B cell (primary cell): ENCODE data around the gene TTC34. TPM values are rescaled to one million over a fixed set of nuclear protein-coding genes. Genes with fewer than 3 reads are reported as not detected.

Experiments used
- ATAC-seq: fragments of 200-7000 bp; cut with Tn5 transposase; one replicate; pipeline ENCODE4 v1.10.0; 2021; ENCODE audit warnings: low read depth, mild to moderate bottlenecking, moderate number of reproducible peaks, moderate library complexity
- CTCF ChIA-PET: fragments of 350-600 bp; sonication (Branson Sonifier 250); formaldehyde crosslinking; loops from one replicate; lab custom pipeline; 2021; ENCODE audit warnings: antibody characterized with exemption, inconsistent platforms; lab: Charles Lee
- POLR2A ChIA-PET: fragments of 350-600 bp; sonication (Branson Sonifier 250); formaldehyde crosslinking; loops from one replicate; lab custom pipeline; 2021; ENCODE audit warnings: antibody characterized with exemption; lab: Charles Lee
- DNase-seq: peaks from one replicate; pipeline ENCODE4 v3.0.0; 2013
- H2AFZ ChIP-seq: 2 replicates; pipeline ENCODE4 v1.6.1; 2012; ENCODE audit warnings: mild to moderate bottlenecking, low read depth, low read length; ENCODE audit not compliant: insufficient read depth, poor library complexity, severe bottlenecking
- H3K27ac ChIP-seq, 2 donors: 1 replicate in 1 of 2; 2 replicates in 1 of 2; pipeline ENCODE4 v1.5.1; 2012 to 2013; ENCODE audit warnings: low read length in 2 of 2, mild to moderate bottlenecking in 2 of 2, moderate library complexity in 1 of 2
- H3K27me3 ChIP-seq, 4 experiments: fragments of 200-600 bp in 1 of 4; sonication (generic) in 1 of 4; replicated peaks in 1 of 4; 1 replicate in 2 of 4; 2 replicates in 2 of 4; pipeline versions ENCODE4 v1.6.1 to v1.7.0; 2013 to 2016; ENCODE audit warnings: low read length in 3 of 4, mild to moderate bottlenecking in 2 of 4, mixed read lengths in 1 of 4, moderate library complexity in 1 of 4; ENCODE audit not compliant: insufficient read depth in 4 of 4, control insufficient read depth in 3 of 4; ENCODE audit errors: control extremely low read depth in 1 of 4
- H3K36me3 ChIP-seq, 2 experiments: replicated peaks in 1 of 2; 1 replicate in 1 of 2; 2 replicates in 1 of 2; pipeline versions ENCODE4 v1.6.1 to v1.7.1; 2013; ENCODE audit warnings: low read length in 1 of 2; ENCODE audit not compliant: insufficient read depth in 2 of 2, control insufficient read depth in 1 of 2; ENCODE audit errors: control extremely low read depth in 1 of 2, extremely low read depth in 1 of 2
- H3K4me1 ChIP-seq, 2 donors: fragments of 200-600 bp in 1 of 2; sonication (generic) in 1 of 2; 1 replicate in 1 of 2; 2 replicates in 1 of 2; pipeline versions ENCODE4 v1.5.1 to v1.6.1; 2013 to 2017; ENCODE audit warnings: low read length in 2 of 2; ENCODE audit not compliant: control insufficient read depth in 2 of 2, insufficient read depth in 2 of 2
- H3K4me2 ChIP-seq: replicated peaks from 2 replicates; pipeline ENCODE3; 2012; ENCODE audit warnings: mild to moderate bottlenecking, low read depth, low read length; ENCODE audit not compliant: poor library complexity, severe bottlenecking
- H3K4me3 ChIP-seq, 5 experiments: fragments of 200-600 bp in 1 of 5; sonication (generic) in 1 of 5; 1 replicate in 3 of 5; 2 replicates in 2 of 5; pipeline versions ENCODE4 v1.5.1 to v1.7.0; 2011 to 2016; ENCODE audit warnings: low read length in 4 of 5, mild to moderate bottlenecking in 4 of 5, low read depth in 2 of 5, control low read depth in 1 of 5, moderate library complexity in 1 of 5; ENCODE audit not compliant: insufficient read depth in 1 of 5; ENCODE audit errors: control extremely low read depth in 1 of 5, extremely low read depth in 1 of 5
- H3K79me2 ChIP-seq: fragments of 200-600 bp; sonication (generic); one replicate; pipeline ENCODE4 v1.6.0; 2016; ENCODE audit warnings: low read length; ENCODE audit not compliant: control insufficient read depth, insufficient read depth
- H3K9ac ChIP-seq: fragments of 200-600 bp; sonication (generic); 2 replicates; pipeline ENCODE4 v1.6.1; 2017; ENCODE audit warnings: mild to moderate bottlenecking, low read length, moderate library complexity
- H3K9me3 ChIP-seq, 3 donors: one replicate each; pipeline versions ENCODE4 v1.6.1 to v1.7.1; 2013; ENCODE audit warnings: low read length in 2 of 3; ENCODE audit not compliant: control insufficient read depth in 2 of 3, insufficient read depth in 1 of 3; ENCODE audit errors: control extremely low read depth in 1 of 3
- H4K20me1 ChIP-seq: 2 replicates; pipeline ENCODE4 v1.6.0; 2012; ENCODE audit warnings: mild to moderate bottlenecking, low read length; ENCODE audit not compliant: insufficient read depth, control insufficient read depth, poor library complexity, severe bottlenecking
- H3K27ac Mint-ChIP-seq: one replicate; pipeline ENCODE4 v1.8.0; 2021; ENCODE audit warnings: mixed read lengths
- H3K27me3 Mint-ChIP-seq: one replicate; pipeline ENCODE4 v1.8.0; 2021; ENCODE audit warnings: mixed read lengths
- H3K4me1 Mint-ChIP-seq: one replicate; pipeline ENCODE4 v1.8.0; 2021; ENCODE audit warnings: mixed read lengths
- H3K4me3 Mint-ChIP-seq: one replicate; pipeline ENCODE4 v1.8.0; 2021; ENCODE audit warnings: mixed read lengths
- H3K9me3 Mint-ChIP-seq: one replicate; pipeline ENCODE4 v1.8.0; 2022; ENCODE audit warnings: mixed read lengths; ENCODE audit not compliant: insufficient read depth
- EZH2 ChIP-seq: IDR thresholded peaks from 2 replicates; pipeline ENCODE4 v1.6.1; 2012; ENCODE audit warnings: borderline replicate concordance, low read depth, mild to moderate bottlenecking, moderate library complexity, low read length; ENCODE audit not compliant: insufficient read depth, poor library complexity, severe bottlenecking
- whole genome bisulfite sequencing: methylation state at CpG from one replicate; pipeline ENCODE4 v1.1.5; 2013; ENCODE audit warnings: missing lambda C conversion rate; ENCODE audit not compliant: insufficient coverage; 5-methylcytosine and 5-hydroxymethylcytosine counted together
- intact Hi-C: fragments of 100-400 bp; cut with micrococcal nuclease; formaldehyde crosslinking; loops from one replicate; pipeline ENCODE4 v1.10.0; 2022
- polyA plus RNA-seq: library from polyadenylated mRNA; depleted of rRNA; stranded (reverse); fragments of >200 nt; gene quantifications from 2 replicates; pipeline ENCODE4 v1.2.3, GENCODE V29; 2012
- total RNA-seq, 2 donors: library from RNA; stranded (reverse); fragments of 120-200 nt in 1 of 2; gene quantifications; 1 replicate in 1 of 2; 2 replicates in 1 of 2; pipeline versions ENCODE4 v1.2.3 to v1.2.4, GENCODE V29; 2013 to 2022
- TF ChIP-seq, protein P1 (sequence below): fragments of 200-600 bp; IDR thresholded peaks from one replicate; pipeline ENCODE4 v1.8.0; 2022; ENCODE audit warnings: antibody characterized with exemption, mild to moderate bottlenecking

The TTC34 gene
- total and polyA plus RNA-seq, 2 donors (not counting 1 experiment from before 2014, with no cell fraction given) = 2.1 to 8.1 TPM

DNA sequence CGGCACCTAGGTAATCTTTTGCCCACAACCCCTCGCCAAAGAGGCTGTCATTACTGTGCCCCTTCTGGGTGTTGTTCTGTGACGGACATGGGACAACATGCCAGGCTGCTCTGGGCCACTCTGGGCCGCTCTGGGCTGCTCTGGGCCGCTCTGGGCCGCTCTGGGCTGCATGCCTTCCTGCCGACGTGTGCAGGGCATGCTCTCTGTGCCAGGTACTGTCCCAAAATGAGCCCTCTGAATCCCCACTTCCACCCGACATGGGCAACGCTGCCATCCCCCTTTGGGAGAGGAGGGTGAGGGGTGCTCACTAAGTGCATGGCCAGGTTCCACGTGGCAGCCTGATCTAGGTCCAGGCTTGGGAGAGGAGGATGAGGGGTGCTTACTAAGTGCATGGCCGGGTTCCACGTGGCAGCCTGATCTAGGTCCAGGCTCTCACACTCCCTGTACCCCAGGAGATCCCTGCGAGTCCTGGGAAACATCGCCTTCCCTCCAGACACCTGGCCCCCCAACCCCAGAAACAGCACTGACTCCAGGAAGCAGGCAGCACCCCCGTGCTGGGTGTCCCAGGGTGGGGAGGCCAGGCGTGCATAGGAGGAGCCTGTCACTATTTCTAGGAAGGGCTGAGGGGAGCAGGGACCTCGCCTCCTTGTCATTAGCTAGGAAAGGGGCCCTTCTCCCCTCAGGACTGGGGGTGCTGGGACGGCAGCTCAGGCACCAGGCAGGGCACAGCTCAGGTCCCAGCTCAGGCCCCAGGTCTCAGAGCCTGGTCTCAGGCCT lies 16.5 kb downstream of the TTC34 start:
- TF ChIP-seq EZH2 = no peak
- TF ChIP-seq, protein P1, sequence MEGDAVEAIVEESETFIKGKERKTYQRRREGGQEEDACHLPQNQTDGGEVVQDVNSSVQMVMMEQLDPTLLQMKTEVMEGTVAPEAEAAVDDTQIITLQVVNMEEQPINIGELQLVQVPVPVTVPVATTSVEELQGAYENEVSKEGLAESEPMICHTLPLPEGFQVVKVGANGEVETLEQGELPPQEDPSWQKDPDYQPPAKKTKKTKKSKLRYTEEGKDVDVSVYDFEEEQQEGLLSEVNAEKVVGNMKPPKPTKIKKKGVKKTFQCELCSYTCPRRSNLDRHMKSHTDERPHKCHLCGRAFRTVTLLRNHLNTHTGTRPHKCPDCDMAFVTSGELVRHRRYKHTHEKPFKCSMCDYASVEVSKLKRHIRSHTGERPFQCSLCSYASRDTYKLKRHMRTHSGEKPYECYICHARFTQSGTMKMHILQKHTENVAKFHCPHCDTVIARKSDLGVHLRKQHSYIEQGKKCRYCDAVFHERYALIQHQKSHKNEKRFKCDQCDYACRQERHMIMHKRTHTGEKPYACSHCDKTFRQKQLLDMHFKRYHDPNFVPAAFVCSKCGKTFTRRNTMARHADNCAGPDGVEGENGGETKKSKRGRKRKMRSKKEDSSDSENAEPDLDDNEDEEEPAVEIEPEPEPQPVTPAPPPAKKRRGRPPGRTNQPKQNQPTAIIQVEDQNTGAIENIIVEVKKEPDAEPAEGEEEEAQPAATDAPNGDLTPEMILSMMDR = no peak
- Histone ChIP-seq H3K9ac (no peak overlapping the region), H3K4me3 (no peak overlapping the region), H3K27me3 (peaks cover 0 to 25% (median 7%) of the 10 kb centered on the region in 4 experiments), H2AFZ (no peak overlapping the region), H3K4me1 (peaks cover 0 to 3% of the 10 kb centered on the region in 2 donors), H3K9me3 (peaks cover 1 to 23% (median 19%) of the 10 kb centered on the region in 3 donors), H4K20me1 (no peaks in the 10 kb centered on the region), H3K79me2 (no peaks in the 10 kb centered on the region), H3K4me2 (no peak overlapping the region), H3K27ac (no peak overlapping the region), H3K36me3 (no peaks in the 10 kb centered on the region)
- ChIA-PET POLR2A (no interaction called here), CTCF (interaction anchor here (1.0 kb wide), 2 partner anchors 230 to 372 kb away, joined by 3 to 5 read pairs; no protein-coding TSS in a partner anchor)
- peaks cover 26% of the 10 kb centered on the region for H3K27me3 Mint-ChIP-seq
- intact Hi-C loops = no loop called here
- no peak overlapping the region for H3K4me3 Mint-ChIP-seq
- DNase-seq (peak; percentile 3), ATAC-seq (no peak)
- WGBS = 84% methylated on average over 16 of the region's 19 CpGs
- H3K4me1 Mint-ChIP-seq = no peaks in the 10 kb centered on the region
- H3K27ac Mint-ChIP-seq = no peak overlapping the region
- H3K9me3 Mint-ChIP-seq = peaks cover 14% of the 10 kb centered on the region
